ENCODE measurements around the gene ASCL5.
"Not testable (repeated sequence)": the region's sequence is repeated elsewhere in the genome, so short reads cannot be mapped to it uniquely, and the experiment has no call there.

The ASCL5 gene, protein sequence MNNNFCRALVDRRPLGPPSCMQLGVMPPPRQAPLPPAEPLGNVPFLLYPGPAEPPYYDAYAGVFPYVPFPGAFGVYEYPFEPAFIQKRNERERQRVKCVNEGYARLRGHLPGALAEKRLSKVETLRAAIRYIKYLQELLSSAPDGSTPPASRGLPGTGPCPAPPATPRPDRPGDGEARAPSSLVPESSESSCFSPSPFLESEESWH

DNA sequence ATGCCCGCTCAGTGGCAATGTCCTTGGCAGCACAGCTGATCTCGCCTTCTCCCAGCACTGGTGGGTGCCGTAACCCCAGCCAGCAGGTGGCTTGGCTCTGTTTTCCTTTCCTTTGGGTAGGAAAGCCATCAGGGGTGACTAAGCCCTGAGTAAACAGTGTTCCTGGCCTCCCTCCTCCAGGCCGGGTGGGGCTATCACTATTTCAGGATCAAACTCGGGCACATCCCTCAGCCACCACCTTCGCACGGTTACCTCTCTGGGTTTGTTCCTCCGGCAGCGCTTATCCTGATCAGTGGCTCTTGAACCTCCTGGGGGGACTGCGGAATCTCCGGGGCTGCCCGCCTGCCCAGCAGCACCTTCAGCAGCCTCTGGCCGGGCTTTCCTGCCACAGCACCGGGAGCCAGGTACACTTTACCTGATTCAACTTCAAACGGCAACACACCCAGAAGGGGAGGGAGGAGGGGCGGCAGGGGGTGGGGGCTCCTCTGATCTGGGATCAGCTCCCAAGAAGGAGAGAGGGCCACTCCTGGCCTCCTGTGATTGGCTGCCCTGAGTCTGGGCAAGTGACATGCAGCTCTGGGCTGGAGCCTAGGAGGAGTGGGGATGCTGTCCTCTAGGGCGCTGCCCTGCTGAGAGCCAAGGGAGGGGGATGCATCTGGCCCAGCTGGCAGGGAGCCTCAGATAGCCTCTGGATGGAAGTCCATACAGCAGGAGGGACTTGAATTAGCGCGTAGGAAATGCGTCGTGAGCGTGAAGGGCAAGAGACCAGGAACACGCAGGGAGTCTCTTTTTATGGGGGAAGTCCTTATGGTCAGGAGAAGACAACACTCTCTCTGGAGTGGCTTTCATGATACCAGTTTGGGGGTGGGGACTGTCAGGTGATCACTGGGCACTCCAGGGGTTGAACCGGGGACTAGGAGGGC lies at the start of gene ASCL5:
Gene ASCL5 (minus strand): TSS at position 353 of the 923 bp plus-strand sequence. CDS start 11,812 bp downstream, outside the sequence.
- DNase-seq (ENCODE audit: low spot score): peak; percentile 79

DNA sequence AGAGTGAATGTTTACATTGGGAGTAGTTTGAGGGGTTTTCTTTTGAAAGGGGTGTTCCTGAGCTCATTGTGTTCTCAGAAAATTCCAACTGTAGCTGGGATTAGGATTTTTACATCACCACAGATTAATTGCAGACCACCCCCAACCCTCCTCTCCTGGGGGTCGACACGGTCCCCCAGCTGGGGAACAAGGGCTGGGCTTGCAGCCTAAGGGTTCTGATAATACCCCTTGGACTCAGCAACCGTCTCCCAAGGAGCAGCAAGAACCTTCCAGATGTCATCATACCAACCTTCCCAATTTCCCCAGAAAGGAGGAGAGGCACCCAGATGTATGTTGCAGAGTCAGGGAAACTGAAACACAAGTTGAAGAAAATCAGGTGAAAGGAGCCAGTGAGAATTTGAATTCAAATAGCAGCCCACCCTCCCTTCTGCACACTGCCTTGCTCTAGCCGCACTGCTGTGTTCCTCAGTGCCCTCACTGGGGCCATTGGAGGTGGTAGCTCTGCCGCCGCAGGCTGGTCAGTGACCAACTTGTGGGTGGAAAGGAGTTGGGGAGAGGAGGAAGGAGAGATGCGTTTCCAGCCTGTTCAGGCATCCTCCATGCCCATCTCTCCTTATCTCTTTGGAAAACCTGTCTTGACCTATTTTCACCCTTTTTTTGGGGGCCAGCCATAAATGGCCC lies 49.0 kb upstream of the ASCL5 start:
- DNase-seq (ENCODE audit: low spot score): no peak

- DNase-seq (ENCODE audit: low spot score): no peak
These were observed 46.8 kb upstream of the ASCL5 start for GRCh38 chr1:201173736-201174135.

- DNase-seq (ENCODE audit: low spot score): no peak
These were observed 46.1 kb upstream of the ASCL5 start for GRCh38 chr1:201172999-201173610.

GRCh38 chr1:201172326-201172725 lies 45.3 kb upstream of the ASCL5 start:
- no peak for DNase-seq (ENCODE audit: low spot score)

- peak; percentile 62 for DNase-seq (ENCODE audit: low spot score)
These were observed 44.4 kb upstream of the ASCL5 start for GRCh38 chr1:201171063-201172036.

GRCh38 chr1:201170533-201171062 lies 43.6 kb upstream of the ASCL5 start:
- peak; percentile 96 for DNase-seq (ENCODE audit: low spot score)

DNA sequence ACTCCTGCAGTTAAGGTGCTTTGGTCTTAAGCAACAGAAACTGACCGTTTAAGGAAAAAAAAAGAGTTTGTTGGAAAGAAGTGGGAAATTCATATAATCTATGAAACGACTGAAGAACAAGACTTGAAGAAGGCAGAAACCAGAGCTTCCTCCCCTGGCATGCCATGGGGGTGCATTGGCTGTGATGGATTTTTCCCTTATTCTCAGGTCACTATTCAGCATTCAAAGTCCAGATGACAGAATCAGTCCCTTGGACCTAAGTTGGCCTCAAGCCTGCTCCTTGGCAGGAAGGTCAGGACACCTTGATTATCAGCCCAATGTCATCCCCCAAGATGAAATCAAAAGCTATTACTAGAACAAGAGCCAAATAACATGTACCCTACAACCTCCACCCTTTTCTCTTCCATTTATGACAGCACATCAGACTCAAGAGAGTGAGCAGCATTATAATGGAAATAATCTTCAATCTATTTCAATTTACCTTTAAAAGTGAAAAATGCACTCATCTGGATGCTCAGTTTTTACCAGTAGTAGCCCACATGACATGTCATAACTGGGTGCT lies 43.1 kb upstream of the ASCL5 start:
- no peak for DNase-seq (ENCODE audit: low spot score)

GRCh38 chr1:201169203-201169602 lies 42.2 kb upstream of the ASCL5 start:
- no peak for DNase-seq (ENCODE audit: low spot score)

DNA sequence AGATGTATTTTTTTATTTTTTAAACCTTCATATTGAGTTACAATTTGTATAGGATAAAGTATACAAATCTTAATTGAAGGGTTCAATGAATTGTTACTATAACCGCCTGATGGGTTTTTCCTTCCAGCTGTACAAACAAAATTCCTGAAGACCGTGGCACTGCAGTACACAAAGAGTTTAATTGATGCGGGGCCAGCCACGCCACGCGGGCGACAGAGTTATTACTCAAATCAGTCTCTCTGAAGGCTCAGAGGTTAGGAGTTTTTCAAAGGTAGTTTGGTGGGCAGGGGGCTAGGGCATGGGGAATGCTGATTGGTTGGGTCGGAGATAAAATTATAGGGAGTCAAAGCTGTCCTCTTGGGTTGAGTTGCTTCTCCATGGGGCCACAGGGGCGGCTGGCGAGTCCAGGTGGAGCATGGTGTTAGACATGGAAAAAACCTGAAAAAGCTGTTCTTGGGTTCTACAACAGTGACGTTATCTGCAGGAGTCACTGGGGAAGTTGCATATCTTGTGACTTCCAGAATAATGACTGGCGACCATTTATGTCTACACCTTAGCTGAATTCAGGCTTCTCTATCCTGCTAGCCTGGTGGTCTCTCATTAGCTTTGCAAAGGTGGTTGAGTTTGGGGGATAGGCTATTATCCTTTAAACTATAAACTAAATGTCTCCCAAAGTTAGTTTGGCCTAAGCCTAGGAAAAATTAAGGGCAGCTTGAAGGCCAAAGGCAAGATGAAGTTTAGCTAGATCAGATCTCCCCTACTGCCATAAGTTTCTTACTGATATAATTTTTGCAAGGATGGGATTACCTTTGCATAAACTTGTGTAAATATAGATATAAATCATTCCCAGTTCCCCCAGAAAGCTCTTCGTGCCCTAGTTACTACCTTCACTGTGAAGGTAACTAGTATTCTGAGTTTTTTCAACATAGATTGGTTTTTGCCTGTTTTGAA lies 40.3 kb upstream of the ASCL5 start:
- DNase-seq (ENCODE audit: low spot score): no peak

GRCh38 chr1:201164645-201165044 lies 37.7 kb upstream of the ASCL5 start:
- DNase-seq (ENCODE audit: low spot score): no peak

- no peak for DNase-seq (ENCODE audit: low spot score)
These were observed 36.7 kb upstream of the ASCL5 start for GRCh38 chr1:201163707-201164106.

- not testable (repeated sequence) for DNase-seq (ENCODE audit: low spot score)
These were observed 36.1 kb upstream of the ASCL5 start for GRCh38 chr1:201163036-201163435.

DNA sequence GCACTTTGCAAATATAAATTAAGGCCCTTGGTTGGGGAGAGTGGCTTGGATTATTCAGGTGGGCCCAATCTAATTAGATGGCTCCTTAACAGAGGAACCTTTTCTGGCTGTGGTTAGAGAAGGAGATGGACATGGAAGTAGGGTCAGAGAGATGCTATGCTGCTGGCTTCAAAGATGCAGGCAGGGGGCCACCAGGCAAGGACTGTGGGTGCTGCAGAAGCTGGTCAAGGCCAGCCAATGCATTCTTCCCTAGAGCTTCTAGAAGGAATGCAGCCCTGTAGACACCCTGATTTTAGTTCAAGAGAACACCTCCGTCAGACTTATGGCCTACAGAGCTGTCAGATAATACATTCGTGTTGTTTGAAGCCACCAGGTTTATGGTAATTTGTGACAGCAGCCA lies 31.0 kb upstream of the ASCL5 start:
- DNase-seq (ENCODE audit: low spot score): no peak

DNA sequence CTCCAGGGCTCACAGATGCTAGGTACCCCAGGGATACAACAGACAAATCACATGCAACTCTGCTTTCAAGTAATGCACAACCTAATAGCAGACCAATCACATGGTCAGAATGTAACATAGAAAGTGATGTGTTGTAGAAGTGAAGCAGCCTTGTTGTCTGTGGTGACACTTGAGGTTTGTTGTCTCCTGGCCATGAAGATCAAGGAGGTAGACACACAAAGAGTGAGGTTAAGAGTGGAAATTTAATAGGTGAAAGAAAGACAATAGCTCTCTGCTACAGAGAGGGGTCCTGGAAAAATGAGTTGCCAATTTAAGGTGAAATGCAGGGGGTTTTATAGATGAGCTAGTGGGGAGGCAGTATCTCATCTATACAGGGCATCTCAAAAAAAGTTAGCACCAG lies 29.8 kb upstream of the ASCL5 start:
- DNase-seq (ENCODE audit: low spot score): no peak

DNA sequence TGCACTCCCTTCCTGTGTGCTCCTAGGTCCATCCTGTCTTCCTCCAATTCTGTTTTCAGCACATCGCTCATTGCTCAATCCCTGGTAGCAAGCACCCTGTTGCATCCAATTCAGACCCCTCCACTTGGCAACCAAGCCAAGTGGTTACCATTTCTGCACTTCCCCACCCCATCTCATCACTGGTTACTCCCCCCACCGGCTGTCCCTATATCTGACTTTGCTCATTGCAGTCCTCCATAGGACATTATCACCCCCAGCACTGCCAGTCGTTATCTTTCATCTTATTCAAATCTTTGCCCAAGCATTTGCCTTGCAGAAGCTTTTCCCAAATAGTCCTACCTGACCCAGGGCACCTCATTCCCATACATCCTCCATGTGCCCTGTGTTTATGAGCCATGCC lies 29.4 kb upstream of the ASCL5 start:
- DNase-seq (ENCODE audit: low spot score): no peak

GRCh38 chr1:201155354-201155753 lies 28.4 kb upstream of the ASCL5 start:
- no peak for DNase-seq (ENCODE audit: low spot score)

DNA sequence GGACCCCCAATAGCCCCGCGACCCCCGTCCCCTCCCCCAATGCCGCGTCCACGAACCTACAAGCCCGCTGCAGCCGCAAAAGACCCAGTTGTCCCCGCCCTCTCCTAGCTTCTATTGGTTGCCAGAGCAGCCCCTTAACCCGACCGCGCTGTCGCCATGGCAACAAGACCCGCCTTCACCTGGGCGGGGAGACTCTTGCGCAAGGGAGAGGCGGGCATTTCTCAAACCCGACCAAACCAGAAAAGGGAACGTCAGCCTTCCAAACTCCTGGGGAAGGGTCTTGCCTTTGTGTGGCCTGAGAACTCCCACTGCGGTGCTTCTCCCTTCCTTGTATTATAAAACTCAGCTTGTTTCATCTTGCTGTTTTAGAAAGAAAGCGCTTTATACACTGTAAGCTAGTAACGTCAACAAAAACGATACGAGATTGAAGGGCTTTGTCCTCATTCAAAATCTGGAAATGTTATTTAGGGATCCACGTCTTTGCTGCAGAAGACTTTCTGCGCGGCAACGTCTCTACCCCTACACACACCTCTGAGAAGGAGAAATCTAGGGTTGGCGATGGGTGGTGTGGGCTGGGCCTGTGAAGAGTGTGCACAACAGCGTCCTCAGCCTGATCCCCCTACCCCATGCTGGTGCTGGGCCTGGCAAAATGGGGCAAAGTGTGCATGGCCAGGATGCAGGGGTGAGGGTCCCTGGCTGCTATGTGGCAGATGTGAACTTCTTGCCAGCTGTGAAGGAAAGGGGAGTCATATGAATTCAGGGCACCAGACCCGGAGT lies 27.6 kb upstream of the ASCL5 start, which contains the start of gene TMEM9:
Gene TMEM9 (minus strand): TSS at position 86 of the 777 bp plus-strand sequence. CDS start 551 bp downstream, outside the sequence.
- peak; percentile 94 for DNase-seq (ENCODE audit: low spot score)

All from LoVo (cell line).